Duodenal mucosa (tissue), 2 donors: ENCODE measurements around the gene SLTM.

ENCODE experiments used
- H3K27ac ChIP-seq: one replicate; pipeline ENCODE4 v1.7.0; 2013; ENCODE audit warnings: low read depth, low read length
- H3K27me3 ChIP-seq, 2 donors: one replicate each; pipeline ENCODE4 v1.7.0; 2013; ENCODE audit warnings: low read length in 2 of 2, control low read depth in 1 of 2; ENCODE audit not compliant: insufficient read depth in 2 of 2, control insufficient read depth in 1 of 2
- H3K36me3 ChIP-seq, 2 donors: one replicate each; pipeline ENCODE4 v1.7.0; 2013; ENCODE audit warnings: low read length in 2 of 2, control low read depth in 1 of 2; ENCODE audit not compliant: insufficient read depth in 2 of 2, control insufficient read depth in 1 of 2
- H3K4me1 ChIP-seq, 2 donors: one replicate each; pipeline ENCODE4 v1.7.0; 2013; ENCODE audit warnings: low read length in 2 of 2, control low read depth in 1 of 2; ENCODE audit not compliant: insufficient read depth in 2 of 2, control insufficient read depth in 1 of 2
- H3K4me3 ChIP-seq, 2 donors: one replicate each; pipeline ENCODE4 v1.7.0; 2013; ENCODE audit warnings: low read length in 2 of 2, low read depth in 1 of 2
- H3K9ac ChIP-seq, 2 donors: one replicate each; pipeline ENCODE4 v1.7.0; 2013; ENCODE audit warnings: low read length in 2 of 2, low read depth in 1 of 2
- H3K9me3 ChIP-seq, 2 donors: one replicate each; pipeline ENCODE4 v1.7.0; 2013; ENCODE audit warnings: low read length in 2 of 2, control low read depth in 1 of 2; ENCODE audit not compliant: control insufficient read depth in 1 of 2

SLTM gene

GRCh38 chr15:58933281-58934113 lies at the start of gene SLTM:
Gene SLTM (minus strand): TSS chr15:58933679. CDS start chr15:58933565, 114 bp downstream.
- peaks cover 4 to 6% of the 10 kb centered on the region in 2 donors for H3K36me3 ChIP-seq
- peaks cover 20 to 23% of the 10 kb centered on the region in 2 donors for H3K4me1 ChIP-seq
- peak within 1 kb of the TSS; percentile 99 for H3K27ac ChIP-seq
- H3K9ac ChIP-seq, result peak within 1 kb of the TSS; percentile 90 to 98
- H3K27me3 ChIP-seq, result no peaks in the 10 kb centered on the region
- H3K9me3 ChIP-seq, result no peaks in the 10 kb centered on the region
- peak within 1 kb of the TSS; percentile 89 to 93 for H3K4me3 ChIP-seq

GRCh38 chr15:58983261-58983660 lies 49.8 kb upstream of the SLTM start:
- Histone ChIP-seq H3K27ac (no peak overlapping the region), H3K9me3 (no peaks in the 10 kb centered on the region), H3K4me1 (peaks cover 4 to 12% of the 10 kb centered on the region in 2 donors), H3K27me3 (no peaks in the 10 kb centered on the region), H3K36me3 (no peaks in the 10 kb centered on the region), H3K4me3 (no peak overlapping the region), H3K9ac (no peak overlapping the region)

- Histone ChIP-seq H3K27ac (no peak overlapping the region), H3K9me3 (no peaks in the 10 kb centered on the region), H3K4me1 (peaks cover 4 to 12% of the 10 kb centered on the region in 2 donors), H3K36me3 (no peaks in the 10 kb centered on the region), H3K27me3 (no peaks in the 10 kb centered on the region), H3K4me3 (no peak overlapping the region), H3K9ac (no peak overlapping the region)
Observed at GRCh38 chr15:58981808-58982475, 48.5 kb upstream of the SLTM start.

- Histone ChIP-seq H3K4me3 (no peak overlapping the region), H3K27ac (no peak overlapping the region), H3K4me1 (peaks cover 4 to 9% of the 10 kb centered on the region in 2 donors), H3K9ac (no peak overlapping the region), H3K36me3 (no peaks in the 10 kb centered on the region), H3K9me3 (no peaks in the 10 kb centered on the region), H3K27me3 (no peaks in the 10 kb centered on the region)
Observed at GRCh38 chr15:58980351-58980939, 47.0 kb upstream of the SLTM start.

GRCh38 chr15:58977887-58978286 lies 44.4 kb upstream of the SLTM start:
- Histone ChIP-seq H3K36me3 (no peaks in the 10 kb centered on the region), H3K4me1 (peaks cover 4 to 9% of the 10 kb centered on the region in 2 donors), H3K27ac (no peak overlapping the region), H3K27me3 (no peaks in the 10 kb centered on the region), H3K4me3 (no peak overlapping the region), H3K9me3 (no peaks in the 10 kb centered on the region), H3K9ac (no peak overlapping the region)

- no peaks in the 10 kb centered on the region for H3K9me3 ChIP-seq
- no peaks in the 10 kb centered on the region for H3K36me3 ChIP-seq
- H3K27me3 ChIP-seq, result no peaks in the 10 kb centered on the region
- H3K4me3 ChIP-seq, result no peak overlapping the region
- no peak overlapping the region for H3K9ac ChIP-seq
- no peak overlapping the region for H3K27ac ChIP-seq
- H3K4me1 ChIP-seq, result no peaks in the 10 kb centered on the region
Observed at GRCh38 chr15:58967479-58967878, 34.0 kb upstream of the SLTM start.

GRCh38 chr15:58966698-58967097 lies 33.2 kb upstream of the SLTM start:
- Histone ChIP-seq H3K4me1 (no peaks in the 10 kb centered on the region), H3K27me3 (no peaks in the 10 kb centered on the region), H3K4me3 (no peak overlapping the region), H3K9me3 (no peaks in the 10 kb centered on the region), H3K9ac (no peak overlapping the region), H3K36me3 (no peaks in the 10 kb centered on the region), H3K27ac (no peak overlapping the region)

- no peaks in the 10 kb centered on the region for H3K9me3 ChIP-seq
- no peaks in the 10 kb centered on the region for H3K27me3 ChIP-seq
- no peaks in the 10 kb centered on the region for H3K36me3 ChIP-seq
- no peaks in the 10 kb centered on the region for H3K4me1 ChIP-seq
- no peak overlapping the region for H3K4me3 ChIP-seq
- H3K9ac ChIP-seq, result no peak overlapping the region
- H3K27ac ChIP-seq, result no peak overlapping the region
Observed at GRCh38 chr15:58962662-58963565, 29.4 kb upstream of the SLTM start.

GRCh38 chr15:58962136-58962535 lies 28.7 kb upstream of the SLTM start:
- H3K9me3 ChIP-seq, result no peaks in the 10 kb centered on the region
- H3K36me3 ChIP-seq, result no peaks in the 10 kb centered on the region
- no peak overlapping the region for H3K4me3 ChIP-seq
- no peak overlapping the region for H3K9ac ChIP-seq
- H3K4me1 ChIP-seq, result no peaks in the 10 kb centered on the region
- H3K27me3 ChIP-seq, result no peaks in the 10 kb centered on the region
- H3K27ac ChIP-seq, result no peak overlapping the region
